ENCODE results near the gene LRMDA.

DNA sequence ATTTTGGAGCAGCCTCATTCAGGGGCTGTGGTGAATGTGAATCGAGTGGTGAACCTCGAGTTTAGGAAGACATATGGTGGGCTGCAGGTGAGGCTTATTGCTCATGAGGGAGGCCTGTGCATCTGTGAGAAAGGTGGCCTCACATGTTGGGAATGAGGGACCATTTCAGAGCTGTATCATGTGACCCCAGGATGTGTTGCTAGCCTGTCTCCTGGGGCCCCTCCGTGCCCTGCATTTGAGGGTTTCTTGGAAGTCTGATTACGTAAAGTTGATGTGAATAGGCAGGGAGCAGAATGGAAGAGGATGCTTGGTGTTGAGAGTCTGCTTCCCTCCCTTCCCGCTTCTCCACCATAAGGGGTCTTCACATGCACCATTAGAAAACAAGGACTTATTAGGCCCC, 569.1 kb downstream of the LRMDA start:
- TF ChIP-seq, protein P1, sequence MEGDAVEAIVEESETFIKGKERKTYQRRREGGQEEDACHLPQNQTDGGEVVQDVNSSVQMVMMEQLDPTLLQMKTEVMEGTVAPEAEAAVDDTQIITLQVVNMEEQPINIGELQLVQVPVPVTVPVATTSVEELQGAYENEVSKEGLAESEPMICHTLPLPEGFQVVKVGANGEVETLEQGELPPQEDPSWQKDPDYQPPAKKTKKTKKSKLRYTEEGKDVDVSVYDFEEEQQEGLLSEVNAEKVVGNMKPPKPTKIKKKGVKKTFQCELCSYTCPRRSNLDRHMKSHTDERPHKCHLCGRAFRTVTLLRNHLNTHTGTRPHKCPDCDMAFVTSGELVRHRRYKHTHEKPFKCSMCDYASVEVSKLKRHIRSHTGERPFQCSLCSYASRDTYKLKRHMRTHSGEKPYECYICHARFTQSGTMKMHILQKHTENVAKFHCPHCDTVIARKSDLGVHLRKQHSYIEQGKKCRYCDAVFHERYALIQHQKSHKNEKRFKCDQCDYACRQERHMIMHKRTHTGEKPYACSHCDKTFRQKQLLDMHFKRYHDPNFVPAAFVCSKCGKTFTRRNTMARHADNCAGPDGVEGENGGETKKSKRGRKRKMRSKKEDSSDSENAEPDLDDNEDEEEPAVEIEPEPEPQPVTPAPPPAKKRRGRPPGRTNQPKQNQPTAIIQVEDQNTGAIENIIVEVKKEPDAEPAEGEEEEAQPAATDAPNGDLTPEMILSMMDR (IDR thresholded peaks at IDR 0.05; ENCODE audit: insufficient read depth, low read length, poor library complexity, severe bottlenecking), result no peak
- no peak for TF ChIP-seq EZH2phosphoT487 (conservative IDR thresholded peaks at IDR 0.05; ENCODE audit: low read length)

Data from SU-DHL-6 (cell line).